ENCODE measurements around the gene PRKCQ.

PRKCQ gene

DNA sequence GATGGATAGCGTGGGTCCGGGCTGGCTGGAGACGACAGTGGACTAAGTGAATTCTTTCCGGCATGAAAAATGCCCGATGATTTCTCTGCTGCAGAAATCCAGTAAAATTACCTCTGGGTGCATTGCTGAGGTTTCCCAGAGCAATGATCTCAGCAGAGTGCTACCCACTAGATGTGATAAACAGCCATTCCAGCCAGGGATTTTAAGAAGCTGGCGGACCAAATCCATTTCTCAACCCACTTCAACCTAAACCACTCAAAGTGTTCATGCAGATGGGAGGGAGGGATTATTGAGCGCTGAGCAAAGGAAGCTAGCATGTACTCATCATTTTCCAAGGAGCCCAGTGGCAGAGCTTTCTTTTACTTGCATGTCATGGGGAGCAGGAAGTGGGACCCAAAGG lies 116.7 kb downstream of the PRKCQ start:
- no peak for TF ChIP-seq CTCF (IDR thresholded peaks at IDR 0.05; ENCODE audit: extremely low read depth, insufficient read depth, missing control alignments)
- in situ Hi-C loops (cut with MboI; ENCODE audit: low pct_unique_long_range_greater_than_20kb, low sequenced_read_pairs, unreplicated experiment) = no loop called here
- no peak for DNase-seq (ENCODE audit: low spot score)

GRCh38 chr10:6461961-6462360 lies 118.1 kb downstream of the PRKCQ start:
- DNase-seq (ENCODE audit: low spot score) = no peak
- in situ Hi-C loops (cut with MboI; ENCODE audit: low pct_unique_long_range_greater_than_20kb, low sequenced_read_pairs, unreplicated experiment) = no loop called here
- TF ChIP-seq CTCF (IDR thresholded peaks at IDR 0.05; ENCODE audit: extremely low read depth, insufficient read depth, missing control alignments) = no peak

DNA sequence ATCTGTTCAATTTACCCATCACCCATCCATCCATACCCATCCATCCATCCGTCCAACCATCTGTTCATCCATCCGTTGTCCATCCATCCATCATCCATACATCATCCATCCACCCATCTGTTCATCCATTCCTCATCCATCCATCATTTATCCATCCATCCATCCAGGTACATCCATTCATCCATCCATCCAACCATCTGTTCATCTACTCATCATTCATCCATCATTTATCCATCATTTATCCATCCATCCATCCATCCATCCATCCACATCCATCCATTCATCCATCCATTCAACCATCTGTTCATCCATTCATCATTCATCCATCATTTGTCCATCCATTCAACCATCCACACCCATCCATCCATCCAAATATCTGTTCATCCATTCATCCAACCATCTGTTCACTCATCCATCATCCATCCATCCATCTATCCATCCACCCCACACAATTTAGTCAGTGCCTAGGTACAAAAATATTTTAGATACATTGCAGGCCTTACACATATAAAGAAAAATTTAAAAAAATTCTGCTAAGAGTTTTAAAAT lies 119.1 kb downstream of the PRKCQ start:
- TF ChIP-seq CTCF (IDR thresholded peaks at IDR 0.05; ENCODE audit: extremely low read depth, insufficient read depth, missing control alignments) = no peak
- no peak for DNase-seq (ENCODE audit: low spot score)
- in situ Hi-C loops (cut with MboI; ENCODE audit: low pct_unique_long_range_greater_than_20kb, low sequenced_read_pairs, unreplicated experiment) = no loop called here

DNA sequence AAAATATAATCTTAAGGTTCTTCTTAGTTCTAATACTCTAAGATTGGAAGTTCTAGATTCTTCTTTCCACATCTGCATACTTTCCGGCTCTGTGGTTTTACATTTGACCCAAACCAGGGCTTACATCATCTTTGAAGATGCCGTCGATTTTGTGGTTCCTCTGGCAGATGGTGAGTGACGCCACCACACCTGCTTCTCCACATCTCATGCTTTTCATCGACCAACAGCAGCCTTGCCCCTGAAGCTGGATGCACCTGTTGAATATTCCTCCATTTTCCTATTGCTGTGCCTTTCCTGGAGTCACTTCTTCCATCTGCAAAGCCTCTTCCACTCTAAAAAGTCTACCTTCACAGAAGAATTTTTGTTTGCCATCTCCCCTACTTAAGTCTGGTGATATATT lies 121.3 kb downstream of the PRKCQ start:
- in situ Hi-C loops (cut with MboI; ENCODE audit: low pct_unique_long_range_greater_than_20kb, low sequenced_read_pairs, unreplicated experiment) = no loop called here

GRCh38 chr10:6457376-6457775 lies 122.7 kb downstream of the PRKCQ start:
- in situ Hi-C loops (cut with MboI; ENCODE audit: low pct_unique_long_range_greater_than_20kb, low sequenced_read_pairs, unreplicated experiment) = no loop called here
- no peak for TF ChIP-seq CTCF (IDR thresholded peaks at IDR 0.05; ENCODE audit: extremely low read depth, insufficient read depth, missing control alignments)
- no peak for DNase-seq (ENCODE audit: low spot score)

More for the DNA sequence above, 121.3 kb downstream of the PRKCQ start:
- no peak for TF ChIP-seq CTCF (IDR thresholded peaks at IDR 0.05; ENCODE audit: extremely low read depth, insufficient read depth, missing control alignments)
- DNase-seq (ENCODE audit: low spot score) = no peak

DNA sequence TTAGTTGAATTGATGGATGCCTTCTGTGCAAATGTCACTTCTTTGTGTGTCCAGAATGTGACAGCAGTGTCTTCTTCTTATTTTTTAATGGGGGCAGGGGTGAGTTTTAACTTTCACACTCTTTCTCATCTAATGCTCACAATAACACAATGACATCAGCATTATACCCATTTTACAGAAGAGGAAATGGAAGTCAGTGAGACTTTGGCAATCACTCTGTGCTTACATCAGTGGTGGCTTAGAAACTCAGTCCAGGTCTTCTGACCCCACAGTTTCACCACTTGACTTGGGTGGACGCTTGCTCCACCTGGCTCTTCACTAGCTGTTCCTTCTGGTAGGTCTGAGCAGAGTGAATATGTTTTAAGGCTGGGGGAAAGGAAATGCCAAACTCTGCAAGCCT lies 124.0 kb downstream of the PRKCQ start:
- no peak for TF ChIP-seq CTCF (IDR thresholded peaks at IDR 0.05; ENCODE audit: extremely low read depth, insufficient read depth, missing control alignments)
- in situ Hi-C loops (cut with MboI; ENCODE audit: low pct_unique_long_range_greater_than_20kb, low sequenced_read_pairs, unreplicated experiment) = no loop called here
- DNase-seq (ENCODE audit: low spot score) = no peak

DNA sequence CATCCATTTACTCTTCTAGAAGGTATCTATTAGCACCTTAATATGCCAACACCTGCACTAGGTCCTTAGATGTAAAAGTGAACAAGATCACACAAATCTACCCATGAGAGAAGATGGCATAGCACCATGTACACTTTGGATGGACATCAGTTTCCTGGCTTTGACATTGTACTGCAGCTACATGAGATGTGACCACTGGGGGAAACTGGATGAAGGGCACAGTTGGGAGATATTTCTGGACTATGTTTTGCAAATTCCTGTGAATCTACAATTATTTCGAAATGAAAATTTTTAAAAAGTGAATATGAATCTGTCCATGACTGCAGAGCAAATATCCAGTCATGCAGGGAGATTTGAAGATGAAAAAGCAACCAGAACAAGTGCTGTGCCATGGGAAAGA lies 124.5 kb downstream of the PRKCQ start:
- in situ Hi-C loops (cut with MboI; ENCODE audit: low pct_unique_long_range_greater_than_20kb, low sequenced_read_pairs, unreplicated experiment) = no loop called here
- TF ChIP-seq CTCF (IDR thresholded peaks at IDR 0.05; ENCODE audit: extremely low read depth, insufficient read depth, missing control alignments) = no peak
- no peak for DNase-seq (ENCODE audit: low spot score)
